GM10266 (cell line): ENCODE results near the gene ASF1B.

Experiments
- DNase-seq: peaks from one replicate; pipeline ENCODE4 v3.0.0; 2012; ENCODE audit errors: extremely low spot score
- CTCF ChIP-seq: IDR thresholded peaks from 2 replicates; pipeline ENCODE4 v1.5.1; 2012; ENCODE audit warnings: mild to moderate bottlenecking, low read depth; ENCODE audit not compliant: control insufficient read depth, insufficient read depth; ENCODE audit errors: missing control alignments

ASF1B gene

GRCh38 chr19:14118165-14119051 is 18.0 kb downstream of the ASF1B start:
- DNase-seq: peak; percentile 27
- TF ChIP-seq CTCF: no peak

GRCh38 chr19:14117668-14118164 is 18.7 kb downstream of the ASF1B start, which contains the start of gene PRKACA:
Gene PRKACA (minus strand): TSS chr19:14117762. CDS start chr19:14117547, 215 bp downstream.
- DNase-seq: peak; percentile 100
- TF ChIP-seq CTCF: no peak

GRCh38 chr19:14116918-14117578 is 19.3 kb downstream of the ASF1B start:
- TF ChIP-seq CTCF: no peak
- peak; percentile 33 for DNase-seq

GRCh38 chr19:14116525-14116917 is 19.9 kb downstream of the ASF1B start:
- peak; percentile 27 for DNase-seq
- TF ChIP-seq CTCF: no peak

GRCh38 chr19:14115756-14116155 is 20.6 kb downstream of the ASF1B start:
- TF ChIP-seq CTCF: no peak
- DNase-seq: peak; percentile 2

GRCh38 chr19:14114854-14115253 is 21.5 kb downstream of the ASF1B start:
- TF ChIP-seq CTCF: peak; percentile 52
- DNase-seq: peak; percentile 69
